Lower leg skin (tissue), 3 donors: ENCODE data around the gene COL4A2.
"Not testable (repeated sequence)": the region's sequence is repeated elsewhere in the genome, so short reads cannot be mapped to it uniquely, and the experiment has no call there.

ENCODE experiments used
- CTCF ChIP-seq, 3 donors: fragments of 450-650 bp; IDR thresholded peaks; one replicate each; pipeline ENCODE4 v1.5.1; 2016; ENCODE audit warnings: antibody characterized with exemption in 3 of 3, mild to moderate bottlenecking in 3 of 3, moderate library complexity in 2 of 3
- POLR2A ChIP-seq, 2 donors: fragments of 450-650 bp; IDR thresholded peaks; one replicate each; pipeline ENCODE4 v1.6.1; 2016 to 2017; ENCODE audit warnings: antibody characterized with exemption in 2 of 2, mild to moderate bottlenecking in 1 of 2, moderate library complexity in 1 of 2

- not testable (repeated sequence) for TF ChIP-seq CTCF, POLR2A (IDR thresholded peaks at IDR 0.05)
Observed at GRCh38 chr13:110395616-110396015, 88.5 kb downstream of the COL4A2 start.
